ENCODE measurements around the gene C3orf20. TPM values are rescaled to one million over a fixed set of nuclear protein-coding genes. Genes with fewer than 3 reads are reported as not detected.

The C3orf20 gene
- total and polyA plus RNA-seq, 4 experiments from 2014 or later: 0.38 to 0.44 TPM; not detected in 2

GRCh38 chr3:14803101-14803980, 128.4 kb downstream of the C3orf20 start:
- Mint-ChIP-seq H3K27ac (peak overlapping the region in 1 of 7 donors; percentile 51), H3K36me3 (no peaks in the 10 kb centered on the region), H3K9me3 (peaks cover 0 to 7% (median 0%) of the 10 kb centered on the region in 8 donors), H3K4me1 (peaks cover 0 to 1% (median 0%) of the 10 kb centered on the region in 4 donors), H3K4me3 (peak overlapping the region in 1 of 8 donors; percentile 37), H3K27me3 (peaks cover 12 to 15% of the 10 kb centered on the region in 2 donors)
- Histone ChIP-seq H3K36me3 (ENCODE audit: insufficient read depth, low read length) (no peaks in the 10 kb centered on the region), H3K9me3 (ENCODE audit: control insufficient read depth in 1 of 2, low read length in 2 of 2) (no peaks in the 10 kb centered on the region), H3K4me3 (ENCODE audit: low read length in 2 of 2) (no peak overlapping the region), H3K4me1 (ENCODE audit: insufficient read depth, low read length) (no peaks in the 10 kb centered on the region), H3K27me3 (ENCODE audit: insufficient read depth, low read length) (no peaks in the 10 kb centered on the region), H3K27ac (ENCODE audit: low read depth, low read length) (no peak overlapping the region)
- intact Hi-C loops (cut with micrococcal nuclease): no loop called here
- CTCF ChIA-PET (ENCODE audit: partially characterized antibody): no interaction called here
- no peak for DNase-seq
- POLR2A ChIA-PET (ENCODE audit: partially characterized antibody): no interaction called here

GRCh38 chr3:14803981-14804834, 129.3 kb downstream of the C3orf20 start:
- no peaks in the 10 kb centered on the region for H3K36me3 ChIP-seq (ENCODE audit: insufficient read depth, low read length)
- H3K36me3 Mint-ChIP-seq: no peaks in the 10 kb centered on the region
- CTCF ChIA-PET (ENCODE audit: partially characterized antibody): no interaction called here
- H3K27me3 Mint-ChIP-seq: peaks cover 17 to 18% of the 10 kb centered on the region in 2 donors
- no peaks in the 10 kb centered on the region for H3K27me3 ChIP-seq (ENCODE audit: insufficient read depth, low read length)
- no peaks in the 10 kb centered on the region for H3K4me1 ChIP-seq (ENCODE audit: insufficient read depth, low read length)
- H3K9me3 Mint-ChIP-seq: peaks cover 0 to 7% (median 0%) of the 10 kb centered on the region in 8 donors
- intact Hi-C loops (cut with micrococcal nuclease): no loop called here
- H3K9me3 ChIP-seq (ENCODE audit: control insufficient read depth in 1 of 2, low read length in 2 of 2): no peaks in the 10 kb centered on the region
- H3K27ac Mint-ChIP-seq: peak overlapping the region in 1 of 7 donors; percentile 51
- POLR2A ChIA-PET (ENCODE audit: partially characterized antibody): no interaction called here
- H3K4me3 Mint-ChIP-seq: peak overlapping the region in 1 of 8 donors; percentile 37
- DNase-seq: no peak
- no peak overlapping the region for H3K4me3 ChIP-seq (ENCODE audit: low read length in 2 of 2)
- peaks cover 0 to 1% (median 0%) of the 10 kb centered on the region in 4 donors for H3K4me1 Mint-ChIP-seq
- no peak overlapping the region for H3K27ac ChIP-seq (ENCODE audit: low read depth, low read length)

GRCh38 chr3:14804835-14805780, 130.2 kb downstream of the C3orf20 start:
- intact Hi-C loops (cut with micrococcal nuclease): no loop called here
- Mint-ChIP-seq H3K9me3 (peaks cover 0 to 2% (median 0%) of the 10 kb centered on the region in 8 donors), H3K27ac (no peak overlapping the region), H3K36me3 (no peaks in the 10 kb centered on the region), H3K27me3 (peaks cover 16 to 23% of the 10 kb centered on the region in 2 donors), H3K4me3 (no peak overlapping the region), H3K4me1 (peaks cover 0 to 1% (median 0%) of the 10 kb centered on the region in 4 donors)
- H3K9me3 ChIP-seq (ENCODE audit: control insufficient read depth in 1 of 2, low read length in 2 of 2): no peaks in the 10 kb centered on the region
- H3K36me3 ChIP-seq (ENCODE audit: insufficient read depth, low read length): no peaks in the 10 kb centered on the region
- DNase-seq: no peak
- no peaks in the 10 kb centered on the region for H3K27me3 ChIP-seq (ENCODE audit: insufficient read depth, low read length)
- POLR2A ChIA-PET (ENCODE audit: partially characterized antibody): no interaction called here
- no peaks in the 10 kb centered on the region for H3K4me1 ChIP-seq (ENCODE audit: insufficient read depth, low read length)
- no peak overlapping the region for H3K4me3 ChIP-seq (ENCODE audit: low read length in 2 of 2)
- CTCF ChIA-PET (ENCODE audit: partially characterized antibody): no interaction called here
- no peak overlapping the region for H3K27ac ChIP-seq (ENCODE audit: low read depth, low read length)

GRCh38 chr3:14805961-14806537, 131.1 kb downstream of the C3orf20 start:
- H3K27me3 ChIP-seq (ENCODE audit: insufficient read depth, low read length): peaks cover under 1% of the 10 kb centered on the region
- intact Hi-C loops (cut with micrococcal nuclease): no loop called here
- no peak for DNase-seq
- Mint-ChIP-seq H3K36me3 (no peaks in the 10 kb centered on the region), H3K27me3 (peaks cover 17 to 25% of the 10 kb centered on the region in 2 donors), H3K4me3 (no peak overlapping the region), H3K4me1 (peaks cover under 1 to 2% (median 1%) of the 10 kb centered on the region in 4 donors), H3K27ac (no peak overlapping the region), H3K9me3 (peaks cover 0 to 2% (median 0%) of the 10 kb centered on the region in 8 donors)
- POLR2A ChIA-PET (ENCODE audit: partially characterized antibody): no interaction called here
- no peaks in the 10 kb centered on the region for H3K4me1 ChIP-seq (ENCODE audit: insufficient read depth, low read length)
- H3K9me3 ChIP-seq (ENCODE audit: control insufficient read depth in 1 of 2, low read length in 2 of 2): no peaks in the 10 kb centered on the region
- no peaks in the 10 kb centered on the region for H3K36me3 ChIP-seq (ENCODE audit: insufficient read depth, low read length)
- CTCF ChIA-PET (ENCODE audit: partially characterized antibody): no interaction called here
- H3K27ac ChIP-seq (ENCODE audit: low read depth, low read length): no peak overlapping the region
- H3K4me3 ChIP-seq (ENCODE audit: low read length in 2 of 2): no peak overlapping the region

- Mint-ChIP-seq H3K9me3 (peaks cover 0 to 2% (median 0%) of the 10 kb centered on the region in 8 donors), H3K27ac (no peak overlapping the region), H3K4me1 (peaks cover 1 to 6% (median 4%) of the 10 kb centered on the region in 4 donors), H3K27me3 (peaks cover 21 to 32% of the 10 kb centered on the region in 2 donors), H3K4me3 (no peak overlapping the region), H3K36me3 (no peaks in the 10 kb centered on the region)
- no peak overlapping the region for H3K4me3 ChIP-seq (ENCODE audit: low read length in 2 of 2)
- H3K4me1 ChIP-seq (ENCODE audit: insufficient read depth, low read length): no peaks in the 10 kb centered on the region
- H3K9me3 ChIP-seq (ENCODE audit: control insufficient read depth in 1 of 2, low read length in 2 of 2): no peaks in the 10 kb centered on the region
- no peak overlapping the region for H3K27ac ChIP-seq (ENCODE audit: low read depth, low read length)
- POLR2A ChIA-PET (ENCODE audit: partially characterized antibody): no interaction called here
- H3K27me3 ChIP-seq (ENCODE audit: insufficient read depth, low read length): peaks cover 8% of the 10 kb centered on the region
- CTCF ChIA-PET (ENCODE audit: partially characterized antibody): no interaction called here
- H3K36me3 ChIP-seq (ENCODE audit: insufficient read depth, low read length): no peaks in the 10 kb centered on the region
- DNase-seq: no peak
- intact Hi-C loops (cut with micrococcal nuclease): no loop called here
Observed at GRCh38 chr3:14806641-14807263, 131.8 kb downstream of the C3orf20 start.

GRCh38 chr3:14808025-14808424, 133.1 kb downstream of the C3orf20 start:
- Histone ChIP-seq H3K4me3 (ENCODE audit: low read length in 2 of 2) (no peak overlapping the region), H3K4me1 (ENCODE audit: insufficient read depth, low read length) (no peaks in the 10 kb centered on the region), H3K9me3 (ENCODE audit: control insufficient read depth in 1 of 2, low read length in 2 of 2) (no peaks in the 10 kb centered on the region), H3K27ac (ENCODE audit: low read depth, low read length) (no peak overlapping the region), H3K27me3 (ENCODE audit: insufficient read depth, low read length) (peaks cover 20% of the 10 kb centered on the region), H3K36me3 (ENCODE audit: insufficient read depth, low read length) (no peaks in the 10 kb centered on the region)
- no peaks in the 10 kb centered on the region for H3K36me3 Mint-ChIP-seq
- H3K4me1 Mint-ChIP-seq: peaks cover 1 to 6% (median 4%) of the 10 kb centered on the region in 4 donors
- POLR2A ChIA-PET (ENCODE audit: partially characterized antibody): no interaction called here
- intact Hi-C loops (cut with micrococcal nuclease): no loop called here
- H3K27me3 Mint-ChIP-seq: peaks cover 30 to 41% of the 10 kb centered on the region in 2 donors
- no peak overlapping the region for H3K4me3 Mint-ChIP-seq
- peaks cover 0 to 2% (median 0%) of the 10 kb centered on the region in 8 donors for H3K9me3 Mint-ChIP-seq
- no peak for DNase-seq
- CTCF ChIA-PET (ENCODE audit: partially characterized antibody): no interaction called here
- H3K27ac Mint-ChIP-seq: no peak overlapping the region
